ENCODE data around the gene YAP1.
"Not testable (repeated sequence)": the region's sequence is repeated elsewhere in the genome, so short reads cannot be mapped to it uniquely, and the experiment has no call there.

Gene YAP1

GRCh38 chr11:102263379-102264003 is 153.2 kb downstream of the YAP1 start:
- no peaks in the 10 kb centered on the region for H3K36me3 ChIP-seq (replicated peaks)
- H3K27me3 ChIP-seq (ENCODE audit: low read depth), result no peaks in the 10 kb centered on the region
- no peaks in the 10 kb centered on the region for H3K9me3 ChIP-seq
- H3K4me3 ChIP-seq, result no peak overlapping the region
- in situ Hi-C loops (cut with MboI; ENCODE audit: low sequenced_read_pairs), result no loop called here
- DNase-seq (ENCODE audit: low spot score in 2 of 2), result no peak
- 0 out of 2 replicates have a peak, but pooled peaks cover 3% of the 10 kb centered on the region for H3K4me1 ChIP-seq

GRCh38 chr11:102264704-102265103 is 154.5 kb downstream of the YAP1 start:
- H3K4me3 ChIP-seq; H3K4me1 ChIP-seq; H3K27me3 ChIP-seq (ENCODE audit: low read depth); H3K36me3 ChIP-seq (replicated peaks); DNase-seq (ENCODE audit: low spot score in 2 of 2); H3K9me3 ChIP-seq; in situ Hi-C loops (cut with MboI; ENCODE audit: low sequenced_read_pairs): not testable (repeated sequence)

- H3K9me3 ChIP-seq, result no peaks in the 10 kb centered on the region
- no peak for DNase-seq (ENCODE audit: low spot score in 2 of 2)
- H3K4me3 ChIP-seq, result no peak overlapping the region
- H3K27me3 ChIP-seq (ENCODE audit: low read depth), result no peaks in the 10 kb centered on the region
- no peaks in the 10 kb centered on the region for H3K36me3 ChIP-seq (replicated peaks)
- in situ Hi-C loops (cut with MboI; ENCODE audit: low sequenced_read_pairs), result no loop called here
- peaks cover 6% of the 10 kb centered on the region for H3K4me1 ChIP-seq
These were observed 155.9 kb downstream of the YAP1 start for GRCh38 chr11:102266099-102266498.

- H3K27me3 ChIP-seq (ENCODE audit: low read depth), result no peaks in the 10 kb centered on the region
- no peak overlapping the region for H3K4me3 ChIP-seq
- in situ Hi-C loops (cut with MboI; ENCODE audit: low sequenced_read_pairs), result no loop called here
- DNase-seq (ENCODE audit: low spot score in 2 of 2), result no peak
- H3K9me3 ChIP-seq, result no peaks in the 10 kb centered on the region
- H3K36me3 ChIP-seq (replicated peaks), result no peaks in the 10 kb centered on the region
- H3K4me1 ChIP-seq, result peaks cover 6% of the 10 kb centered on the region
These were observed 157.4 kb downstream of the YAP1 start for GRCh38 chr11:102267609-102268008.

GRCh38 chr11:102268083-102268984 is 158.1 kb downstream of the YAP1 start:
- in situ Hi-C loops (cut with MboI; ENCODE audit: low sequenced_read_pairs), result no loop called here
- Histone ChIP-seq H3K4me1 (peaks cover 6% of the 10 kb centered on the region), H3K36me3 (replicated peaks) (no peaks in the 10 kb centered on the region), H3K9me3 (no peaks in the 10 kb centered on the region), H3K27me3 (ENCODE audit: low read depth) (no peaks in the 10 kb centered on the region), H3K4me3 (peak overlapping the region; percentile 22)
- peak; percentile 83 to 92 for DNase-seq (ENCODE audit: low spot score in 2 of 2)

- H3K4me1 ChIP-seq, result peaks cover 6% of the 10 kb centered on the region
- H3K4me3 ChIP-seq, result peak overlapping the region; percentile 7; the same call in 1 of the 2 replicates
- H3K9me3 ChIP-seq, result no peaks in the 10 kb centered on the region
- H3K27me3 ChIP-seq (ENCODE audit: low read depth), result no peaks in the 10 kb centered on the region
- in situ Hi-C loops (cut with MboI; ENCODE audit: low sequenced_read_pairs), result no loop called here
- H3K36me3 ChIP-seq (replicated peaks), result no peaks in the 10 kb centered on the region
- no peak for DNase-seq (ENCODE audit: low spot score in 2 of 2)
These were observed 158.8 kb downstream of the YAP1 start for GRCh38 chr11:102268985-102269470.

- no peaks in the 10 kb centered on the region for H3K9me3 ChIP-seq
- no peaks in the 10 kb centered on the region for H3K27me3 ChIP-seq (ENCODE audit: low read depth)
- H3K4me3 ChIP-seq, result no peak overlapping the region
- in situ Hi-C loops (cut with MboI; ENCODE audit: low sequenced_read_pairs), result no loop called here
- peaks cover 6% of the 10 kb centered on the region for H3K4me1 ChIP-seq
- no peak for DNase-seq (ENCODE audit: low spot score in 2 of 2)
- no peaks in the 10 kb centered on the region for H3K36me3 ChIP-seq (replicated peaks)
These were observed 159.7 kb downstream of the YAP1 start for GRCh38 chr11:102269927-102270326.

GRCh38 chr11:102272047-102272824 is 162.0 kb downstream of the YAP1 start:
- in situ Hi-C loops (cut with MboI; ENCODE audit: low sequenced_read_pairs), result no loop called here
- Histone ChIP-seq H3K27me3 (ENCODE audit: low read depth) (no peaks in the 10 kb centered on the region), H3K4me3 (no peak overlapping the region), H3K4me1 (peaks cover 6% of the 10 kb centered on the region), H3K9me3 (no peaks in the 10 kb centered on the region), H3K36me3 (replicated peaks) (no peaks in the 10 kb centered on the region)
- DNase-seq (ENCODE audit: low spot score in 2 of 2), result no peak

- Histone ChIP-seq H3K36me3 (replicated peaks) (no peaks in the 10 kb centered on the region), H3K4me1 (peaks cover 6% of the 10 kb centered on the region), H3K4me3 (no peak overlapping the region), H3K27me3 (ENCODE audit: low read depth) (no peaks in the 10 kb centered on the region), H3K9me3 (no peaks in the 10 kb centered on the region)
- in situ Hi-C loops (cut with MboI; ENCODE audit: low sequenced_read_pairs), result no loop called here
- no peak for DNase-seq (ENCODE audit: low spot score in 2 of 2)
These were observed 164.4 kb downstream of the YAP1 start for GRCh38 chr11:102274628-102275027.

- Histone ChIP-seq H3K36me3 (replicated peaks) (no peaks in the 10 kb centered on the region), H3K9me3 (no peaks in the 10 kb centered on the region), H3K4me1 (peaks cover 22% of the 10 kb centered on the region), H3K4me3 (no peak overlapping the region), H3K27me3 (ENCODE audit: low read depth) (no peaks in the 10 kb centered on the region)
- DNase-seq (ENCODE audit: low spot score in 2 of 2), result no peak
- in situ Hi-C loops (cut with MboI; ENCODE audit: low sequenced_read_pairs), result no loop called here
These were observed 166.1 kb downstream of the YAP1 start for GRCh38 chr11:102276362-102276761.

- Histone ChIP-seq H3K36me3 (replicated peaks) (no peaks in the 10 kb centered on the region), H3K4me3 (no peak overlapping the region), H3K9me3 (no peaks in the 10 kb centered on the region), H3K27me3 (ENCODE audit: low read depth) (no peaks in the 10 kb centered on the region), H3K4me1 (peaks cover 22% of the 10 kb centered on the region)
- in situ Hi-C loops (cut with MboI; ENCODE audit: low sequenced_read_pairs), result no loop called here
- no peak for DNase-seq (ENCODE audit: low spot score in 2 of 2)
These were observed 166.5 kb downstream of the YAP1 start for GRCh38 chr11:102276783-102277182.

GRCh38 chr11:102279641-102280170 is 169.5 kb downstream of the YAP1 start:
- H3K4me3 ChIP-seq, result no peak overlapping the region
- H3K9me3 ChIP-seq, result no peaks in the 10 kb centered on the region
- DNase-seq (ENCODE audit: low spot score in 2 of 2), result peak; percentile 50 to 79
- in situ Hi-C loops (cut with MboI; ENCODE audit: low sequenced_read_pairs), result loop anchor here (10.0 kb wide), 1 partner anchor 215 kb away; no protein-coding TSS in a partner anchor
- H3K27me3 ChIP-seq (ENCODE audit: low read depth), result no peaks in the 10 kb centered on the region
- H3K36me3 ChIP-seq (replicated peaks), result no peaks in the 10 kb centered on the region
- peaks cover 22% of the 10 kb centered on the region for H3K4me1 ChIP-seq

- H3K36me3 ChIP-seq (replicated peaks), result no peaks in the 10 kb centered on the region
- no peaks in the 10 kb centered on the region for H3K9me3 ChIP-seq
- no peak overlapping the region for H3K4me3 ChIP-seq
- H3K27me3 ChIP-seq (ENCODE audit: low read depth), result no peaks in the 10 kb centered on the region
- DNase-seq (ENCODE audit: low spot score in 2 of 2), result peak; percentile 32 to 53
- in situ Hi-C loops (cut with MboI; ENCODE audit: low sequenced_read_pairs), result loop anchor here (10.0 kb wide), 1 partner anchor 214 kb away; no protein-coding TSS in a partner anchor
- H3K4me1 ChIP-seq, result peaks cover 22% of the 10 kb centered on the region
These were observed 170.1 kb downstream of the YAP1 start for GRCh38 chr11:102280245-102280833.

All from HAP-1 (cell line).